ENCODE data around the gene CLHC1.
"Not testable (repeated sequence)": the region's sequence is repeated elsewhere in the genome, so short reads cannot be mapped to it uniquely, and the experiment has no call there.

The CLHC1 gene

DNA sequence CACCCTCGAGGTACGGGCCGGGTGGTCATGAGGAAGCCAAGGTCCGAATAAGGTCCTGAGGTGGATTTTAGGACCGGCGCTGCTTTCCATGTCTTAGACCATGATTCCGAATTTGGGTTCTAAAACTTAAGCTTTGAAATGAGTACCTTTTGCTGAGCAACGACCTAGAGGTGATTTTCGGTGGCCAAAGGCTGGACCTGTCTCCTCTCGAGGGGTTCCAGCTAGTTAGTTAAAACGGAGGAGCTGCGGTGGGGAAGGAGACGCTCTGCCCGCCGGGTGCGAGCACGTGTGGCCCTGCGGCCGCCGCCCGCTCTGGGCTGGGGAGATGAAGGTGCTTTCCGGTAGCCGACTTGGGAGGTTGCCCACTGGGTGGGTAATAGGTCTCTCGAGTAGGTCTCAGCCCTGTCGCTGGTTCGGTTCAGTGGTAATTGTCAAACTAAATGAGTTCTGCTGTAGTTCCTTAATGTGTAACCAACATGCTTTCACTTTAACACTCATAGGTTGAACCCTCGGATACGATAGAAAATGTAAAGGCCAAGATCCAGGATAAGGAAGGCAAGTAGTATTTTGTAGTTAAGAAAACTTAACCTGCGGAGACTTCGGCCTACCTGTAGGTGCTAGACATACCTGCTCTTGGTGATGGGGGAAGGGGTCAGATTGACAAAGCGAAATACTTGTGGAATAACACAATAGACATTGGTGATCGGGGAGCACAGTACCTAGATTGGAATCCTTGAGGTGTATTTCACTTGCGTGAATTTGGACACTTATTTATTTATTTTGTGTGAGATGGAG, 967 bp upstream of the CLHC1 start:
- DNase-seq, result peak; percentile 26

DNA sequence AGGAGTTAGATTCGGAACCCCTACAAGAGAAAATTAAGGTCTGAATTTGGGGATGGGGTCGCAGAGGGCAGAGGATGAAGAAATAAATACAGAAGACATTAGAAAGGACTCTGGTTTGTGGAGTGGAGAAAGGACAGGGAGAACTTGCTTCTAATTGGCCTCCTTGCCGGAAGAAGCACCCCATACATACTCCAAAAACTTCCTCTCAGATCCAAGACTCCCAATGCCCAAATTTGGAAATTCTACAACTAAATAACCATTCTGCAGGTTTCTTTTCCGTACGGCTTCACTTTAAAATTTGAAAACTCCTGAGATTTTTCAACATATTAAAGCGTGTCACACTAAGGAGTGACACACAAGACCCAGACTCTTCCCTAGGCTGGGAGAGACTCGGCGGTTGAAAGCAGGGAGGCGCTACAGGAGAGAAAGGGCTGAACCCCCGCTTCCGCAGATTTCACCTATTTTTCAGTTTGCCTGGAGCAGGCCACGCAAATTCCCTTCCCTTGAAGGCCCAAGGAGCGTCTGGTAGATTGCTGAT, 478 bp downstream of the CLHC1 start:
- peak; percentile 10 for DNase-seq

DNA sequence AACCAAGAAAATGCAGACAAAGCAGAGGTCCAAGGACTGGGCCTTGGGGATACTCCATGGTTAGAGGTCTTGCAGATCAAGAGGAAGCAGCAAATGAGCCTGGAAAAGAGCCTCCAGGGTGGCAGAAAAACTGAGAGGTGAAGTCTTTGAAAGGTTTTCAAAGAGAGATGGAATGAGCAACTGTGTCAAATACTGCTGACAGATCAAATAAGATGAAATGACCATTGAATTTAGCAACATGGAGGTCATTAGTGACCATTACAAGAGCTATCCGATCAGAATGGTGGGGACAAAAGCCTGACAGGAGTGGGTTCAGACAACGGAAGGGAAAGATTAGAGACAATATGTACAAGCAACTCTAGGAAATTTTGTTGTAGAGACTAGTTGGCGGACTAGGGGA, 1.5 kb downstream of the CLHC1 start:
- DNase-seq, result no peak

DNA sequence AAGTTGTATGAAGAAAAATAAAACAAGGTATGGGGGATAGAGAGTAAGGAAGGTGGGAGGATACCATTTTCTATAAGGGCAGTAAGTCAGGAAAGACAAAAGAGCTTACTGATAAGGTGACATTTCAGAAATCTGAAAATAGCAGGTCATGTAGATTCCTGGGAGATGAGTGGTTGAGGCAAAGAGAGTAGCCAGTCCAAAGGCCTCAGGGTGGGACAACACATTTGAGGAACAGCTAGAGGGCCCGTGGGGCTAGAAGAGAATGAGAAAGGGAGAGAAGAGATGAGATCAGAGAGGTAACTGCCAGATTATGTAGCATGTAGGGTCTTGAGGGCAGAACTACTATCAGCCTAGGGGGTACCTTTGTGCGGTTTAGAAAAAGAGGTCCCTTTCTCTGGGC, 2.9 kb downstream of the CLHC1 start:
- DNase-seq, result no peak

DNA sequence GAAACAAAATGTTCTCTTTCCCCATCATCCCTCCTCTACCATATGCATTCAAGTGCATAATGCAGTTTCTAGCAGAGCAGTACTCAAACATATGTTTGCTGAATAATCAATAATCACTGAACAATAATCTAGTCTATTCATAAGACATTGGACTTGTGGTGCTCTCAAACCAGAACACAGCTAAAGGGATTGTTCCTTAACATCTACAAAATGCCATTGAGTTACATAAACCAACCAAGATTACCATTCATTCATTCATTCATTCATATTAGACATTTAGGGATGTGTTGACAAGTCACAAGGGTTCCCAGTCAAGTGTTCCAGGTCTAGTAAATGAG, 3.9 kb downstream of the CLHC1 start:
- DNase-seq, result no peak

DNA sequence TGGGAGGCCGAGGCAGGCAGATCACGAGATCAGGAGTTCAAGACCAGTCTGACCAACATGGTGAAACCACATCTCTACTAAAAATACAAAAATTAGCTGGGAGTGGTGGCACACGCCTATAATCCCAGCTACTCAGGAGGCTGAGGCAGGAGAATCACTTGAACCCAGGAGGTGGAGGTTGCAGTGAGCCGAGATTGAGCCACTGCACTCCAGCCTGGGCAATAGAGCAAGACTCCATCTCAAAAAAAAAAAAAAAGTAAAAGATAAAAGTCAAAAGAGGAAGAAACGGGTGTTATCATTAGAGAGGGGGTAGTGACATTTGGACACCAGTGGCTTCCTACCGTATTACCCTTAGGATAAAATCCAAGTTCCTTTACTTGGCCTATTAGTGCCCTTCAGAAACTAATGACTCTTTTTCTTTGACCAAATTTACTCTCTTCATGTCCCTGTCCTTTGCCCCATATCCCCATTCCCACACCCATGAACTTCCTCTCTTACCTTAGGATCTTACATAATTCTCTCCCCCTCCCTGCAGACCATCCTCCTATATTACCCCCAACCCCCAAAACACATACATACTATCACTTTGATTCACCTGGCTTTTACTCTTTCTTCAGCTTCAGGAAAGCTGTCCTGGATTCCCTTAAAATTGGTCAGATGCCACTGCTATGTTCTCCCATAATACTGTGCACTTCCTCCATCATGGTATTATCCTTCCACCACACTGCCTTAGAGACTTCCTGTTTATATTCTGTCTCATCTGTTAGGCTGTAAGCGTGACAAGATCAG, 4.5 kb downstream of the CLHC1 start:
- not testable (repeated sequence) for DNase-seq

DNA sequence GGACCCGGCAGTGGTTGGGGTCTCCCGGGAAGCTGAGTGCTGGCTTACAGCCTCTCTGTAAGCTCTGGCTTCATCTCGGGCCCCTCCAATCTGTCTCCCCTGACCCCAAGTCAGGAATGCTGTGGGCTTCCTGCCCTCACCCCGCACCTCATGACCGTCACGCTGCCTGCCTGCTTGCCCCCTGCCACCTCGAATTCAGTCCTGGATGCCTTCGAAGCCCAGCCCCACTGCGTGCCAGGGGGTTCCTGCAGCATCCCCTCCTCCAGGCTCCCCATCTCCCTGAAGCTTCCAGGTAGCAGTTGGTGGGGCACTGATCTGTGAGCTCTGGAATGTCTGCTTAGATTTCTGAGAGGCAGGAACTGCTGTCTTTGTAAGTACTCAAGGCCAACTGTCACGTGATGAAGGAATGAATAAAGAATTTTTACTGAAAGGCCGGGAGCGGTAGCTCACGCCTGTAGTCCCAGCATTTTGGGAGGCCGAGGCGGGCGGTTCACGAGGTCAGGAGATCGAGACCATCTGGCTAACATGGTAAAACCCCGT, 6.5 kb downstream of the CLHC1 start:
- peak; percentile 4 for DNase-seq

DNA sequence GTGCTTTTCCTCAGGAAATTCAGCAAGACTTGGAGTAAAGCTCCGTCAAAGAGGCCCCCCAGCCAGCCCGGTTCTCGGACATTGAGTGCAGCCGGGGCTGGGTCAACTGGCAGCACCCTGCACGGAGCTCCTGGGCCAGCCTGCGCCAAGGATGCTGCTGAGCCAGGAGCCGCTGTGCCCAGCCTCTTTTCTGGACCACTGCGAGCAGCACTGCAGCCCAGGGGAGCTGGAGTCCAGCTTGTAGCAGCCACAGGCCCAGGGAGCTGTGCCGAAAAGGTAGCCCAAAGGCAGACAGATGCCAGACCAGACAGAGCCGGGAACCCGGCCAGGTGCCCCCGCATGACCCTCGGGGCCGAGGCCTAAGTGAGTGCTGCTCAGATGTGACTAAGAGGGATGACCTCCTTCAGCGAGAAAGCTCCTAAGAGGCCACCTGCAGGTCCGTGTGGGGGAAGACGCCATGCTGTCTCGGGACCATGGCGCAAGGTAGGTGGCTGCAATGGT, 7.3 kb downstream of the CLHC1 start:
- no peak for DNase-seq

DNA sequence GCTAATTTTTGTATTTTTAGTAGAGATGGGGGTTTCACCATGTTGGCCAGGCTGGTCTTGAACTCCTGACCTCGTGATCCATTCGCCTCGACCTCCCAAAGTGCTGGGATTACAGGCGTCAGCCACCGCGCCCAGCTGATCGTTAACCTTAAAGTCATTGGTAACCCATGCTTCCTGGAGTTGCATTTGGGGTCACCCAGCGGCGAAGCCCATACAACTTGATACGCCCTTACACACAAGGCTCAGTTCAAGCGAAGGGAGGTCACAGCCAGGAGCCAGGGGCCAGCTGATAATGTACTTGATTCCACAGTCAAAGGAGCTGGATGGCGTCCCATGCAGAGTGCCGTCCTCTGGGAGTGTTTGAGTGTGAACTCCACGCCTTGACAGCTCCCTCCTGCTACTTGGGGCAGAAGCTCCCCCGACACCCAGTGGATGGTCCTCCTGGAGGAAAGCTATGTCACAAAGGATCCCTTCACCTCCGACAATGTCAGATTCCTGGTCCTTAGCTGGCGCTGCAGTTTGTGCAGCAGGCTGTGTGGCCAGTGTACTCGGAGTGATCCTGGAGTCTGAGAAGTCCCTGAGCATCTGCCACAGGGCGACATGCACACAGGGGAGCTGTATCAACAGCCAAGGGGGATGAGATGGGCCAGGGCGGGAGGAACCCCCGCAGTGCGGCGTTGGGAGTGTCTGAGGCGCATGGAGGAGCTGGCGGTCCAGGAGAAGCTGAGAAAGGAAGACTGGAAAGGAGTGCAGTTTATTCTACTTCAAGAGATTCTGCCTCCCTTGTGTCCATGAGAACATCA, 7.9 kb downstream of the CLHC1 start:
- DNase-seq, result no peak

DNA sequence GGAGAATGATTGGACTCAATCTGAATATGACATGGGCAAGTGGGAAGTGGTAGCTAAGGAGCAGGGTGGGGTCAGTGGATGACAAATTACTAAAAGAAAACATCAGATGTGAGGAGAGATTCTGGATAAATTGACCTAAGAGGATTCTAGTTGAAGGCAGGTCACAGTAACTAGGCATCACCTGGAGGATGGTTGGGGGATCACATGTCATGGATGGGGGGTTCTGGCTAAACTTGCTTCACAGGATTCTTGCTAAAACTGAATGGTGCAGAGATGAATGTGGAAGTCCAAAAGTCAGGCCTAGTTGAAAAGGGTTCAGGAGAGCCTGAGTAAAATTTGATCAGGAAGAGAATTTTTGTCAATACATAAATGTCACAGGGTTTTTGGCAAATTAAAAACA, 18.3 kb downstream of the CLHC1 start:
- DNase-seq, result no peak

DNA sequence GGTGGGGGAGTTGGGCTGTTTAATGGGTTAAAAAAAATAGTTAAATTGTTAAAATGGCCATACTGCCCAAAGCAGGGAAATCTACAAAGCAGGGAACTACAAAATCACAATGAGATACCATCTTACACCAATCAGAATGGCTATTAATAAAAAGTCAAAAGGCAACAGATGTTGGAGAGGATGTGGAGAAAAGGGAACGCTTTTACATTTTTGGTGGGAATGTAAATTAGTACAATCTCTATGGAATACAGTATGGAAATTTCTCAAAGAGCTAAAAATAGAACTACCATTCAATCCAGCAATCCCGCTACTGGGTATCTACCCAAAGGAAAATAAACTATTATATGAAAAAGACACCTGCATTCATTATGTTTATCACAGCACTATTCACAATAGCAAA, 27.1 kb downstream of the CLHC1 start:
- DNase-seq, result no peak

DNA sequence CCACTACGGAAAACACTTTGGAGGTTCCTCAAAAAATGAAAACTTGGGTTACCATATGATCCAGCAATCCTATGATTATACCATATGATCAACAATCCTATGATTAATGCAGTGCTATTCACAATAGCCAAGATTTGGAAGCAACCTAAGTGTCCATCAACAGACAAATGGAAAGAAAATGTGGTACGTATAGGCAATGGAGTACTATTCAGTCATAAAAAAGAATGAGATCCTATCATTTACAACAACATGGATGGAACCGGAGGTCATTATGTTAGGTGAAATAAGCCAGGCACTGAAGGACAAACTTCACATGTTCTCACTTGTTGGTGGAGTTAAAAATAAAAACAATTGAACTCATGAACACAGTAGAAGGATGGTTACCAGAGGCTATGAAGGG, 27.6 kb downstream of the CLHC1 start:
- DNase-seq, result no peak

DNA sequence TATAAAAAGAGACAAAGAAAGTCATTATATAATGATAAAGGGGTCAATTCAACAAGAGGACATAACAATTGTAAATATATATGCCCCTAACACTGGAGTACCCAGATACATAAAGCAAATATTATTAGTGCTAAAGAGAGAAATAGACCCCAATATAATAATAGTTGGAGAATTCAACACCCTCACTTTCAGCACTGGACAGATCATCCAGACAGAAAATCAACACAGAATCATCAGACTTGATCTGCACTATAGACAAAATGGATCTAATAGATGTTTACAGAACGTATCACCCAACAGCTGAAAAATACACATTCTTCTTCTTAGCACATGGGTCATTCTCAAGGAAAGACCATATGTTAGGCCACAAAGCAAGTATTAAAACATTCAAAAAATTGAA, 31.7 kb downstream of the CLHC1 start:
- DNase-seq, result no peak

DNA sequence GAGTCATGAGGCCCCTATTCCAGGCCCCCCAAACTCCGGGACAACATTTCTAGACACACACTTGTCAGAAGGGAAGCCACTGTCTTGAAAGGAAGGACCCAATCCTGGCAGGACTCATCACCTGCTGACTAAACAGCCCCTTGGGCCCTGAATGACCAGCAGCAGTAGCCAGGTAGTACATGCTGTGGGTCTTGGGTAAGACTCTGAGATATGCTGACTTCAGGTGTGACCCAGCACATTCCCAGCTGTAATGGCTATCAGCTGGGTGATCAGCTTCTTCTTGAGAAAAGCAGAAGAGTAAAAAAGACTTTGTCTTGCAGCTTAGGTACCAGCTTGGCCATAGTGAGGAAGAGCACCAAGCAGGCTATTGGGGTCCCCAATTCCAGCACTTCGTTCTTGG, 35.6 kb downstream of the CLHC1 start:
- no peak for DNase-seq

DNA sequence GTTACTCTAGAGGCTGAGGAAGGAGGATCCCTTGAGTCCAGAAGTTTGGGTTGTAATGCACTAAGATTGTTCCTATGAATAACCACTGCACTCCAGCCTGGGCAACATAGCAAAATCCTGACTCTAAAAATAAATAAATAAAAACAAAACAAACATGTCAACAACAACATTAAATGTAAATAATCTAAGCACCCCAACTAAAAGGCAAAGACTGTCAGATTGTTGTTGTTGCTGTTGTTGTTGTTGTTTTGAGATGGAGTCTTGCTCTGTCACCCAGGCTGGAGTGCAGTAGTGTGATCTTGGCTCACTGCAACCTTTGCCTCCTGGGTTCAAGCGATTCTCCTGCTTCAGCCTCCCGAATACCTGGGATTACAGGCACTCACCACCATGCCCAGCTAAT, 40.2 kb downstream of the CLHC1 start:
- not testable (repeated sequence) for DNase-seq

DNA sequence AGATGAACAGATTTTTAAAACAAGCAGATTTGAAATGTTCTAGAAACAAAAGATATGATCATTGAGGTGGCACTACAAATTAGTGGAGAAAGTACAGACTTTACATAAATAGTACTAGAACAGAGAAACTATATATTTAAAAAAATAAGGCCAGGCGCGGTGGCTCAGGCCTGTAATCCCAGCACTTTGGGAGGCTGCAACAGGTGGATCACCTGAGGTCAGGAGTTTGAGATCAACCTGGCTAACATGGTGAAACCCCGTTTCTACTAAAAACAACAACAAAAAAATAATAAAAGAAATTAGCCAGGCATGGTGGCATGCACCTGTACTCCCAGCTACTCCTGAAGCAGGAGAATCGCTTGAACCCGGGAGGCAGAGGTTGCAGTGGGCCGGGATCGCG, 45.3 kb downstream of the CLHC1 start:
- not testable (repeated sequence) for DNase-seq

DNA sequence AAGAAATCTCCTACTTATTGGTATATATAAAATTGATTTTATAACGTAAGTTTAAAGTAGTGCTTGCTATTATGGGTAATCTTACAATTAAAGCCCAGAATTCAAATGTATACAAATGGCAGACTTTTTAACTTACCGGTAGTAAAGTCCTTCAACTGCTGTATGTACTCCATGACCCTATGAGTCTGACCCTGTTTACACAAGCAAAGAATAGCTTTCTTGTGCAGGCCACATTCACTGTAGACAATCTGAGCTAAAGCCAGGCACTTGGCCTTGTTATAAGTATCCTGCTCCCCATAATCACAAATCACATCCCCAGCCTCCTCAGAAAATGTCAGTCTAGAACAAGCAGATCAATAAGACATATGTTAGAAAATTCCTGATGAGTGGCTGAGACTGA, 51.7 kb downstream of the CLHC1 start:
- DNase-seq, result no peak

DNA sequence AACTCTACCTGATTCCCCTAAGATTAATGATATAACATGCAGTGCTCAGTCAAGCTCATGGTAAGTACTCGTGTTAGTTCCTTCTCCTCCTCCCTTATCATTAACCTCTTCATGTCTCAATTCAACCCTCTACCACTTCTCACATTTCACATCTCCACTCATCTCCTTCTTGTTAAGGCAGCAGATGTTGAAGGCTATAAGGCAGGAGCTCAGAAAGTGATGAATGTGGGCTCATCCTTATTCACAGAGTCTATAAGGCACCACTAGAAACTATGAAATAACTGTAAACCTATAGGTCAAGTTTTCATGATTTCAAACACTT, 56.0 kb downstream of the CLHC1 start:
- DNase-seq, result no peak

DNA sequence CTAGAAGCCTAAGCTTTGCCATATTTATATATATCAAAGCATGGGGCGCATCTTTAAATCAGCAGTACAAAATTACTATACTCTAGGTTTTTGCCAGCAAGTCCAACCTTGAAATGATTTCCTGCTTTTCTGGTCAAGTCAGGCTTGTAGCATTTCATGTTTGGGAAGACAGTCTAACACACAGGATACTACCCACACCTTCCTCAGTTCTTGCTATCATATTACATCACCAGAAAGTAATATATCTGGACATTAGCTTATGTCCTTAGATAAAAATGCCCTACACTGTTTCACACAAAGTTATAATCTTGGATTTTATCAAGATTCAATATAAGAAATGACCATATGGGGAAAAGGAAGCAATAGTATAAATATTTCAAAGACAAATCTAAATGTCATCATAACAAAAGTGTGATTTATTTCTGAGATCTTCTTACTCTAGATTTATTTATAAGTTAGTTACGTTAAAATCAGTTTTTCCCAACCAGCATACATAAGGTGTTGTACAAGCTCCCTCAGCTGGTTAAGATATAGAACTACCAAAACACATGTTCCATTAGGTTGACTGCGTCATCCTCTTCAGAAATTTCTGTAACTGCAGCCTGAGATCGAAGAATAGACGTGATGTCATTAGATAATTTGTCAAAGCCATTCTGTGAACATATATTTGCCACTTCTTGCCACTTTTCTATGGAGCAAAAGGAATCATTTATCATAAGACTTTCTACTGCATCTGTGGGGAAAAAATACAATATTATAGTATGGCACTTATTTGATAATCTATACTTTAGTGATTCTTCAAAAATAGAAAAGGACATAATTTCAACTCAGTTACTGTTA, 56.6 kb downstream of the CLHC1 start:
- DNase-seq, result peak; percentile 74

DNA sequence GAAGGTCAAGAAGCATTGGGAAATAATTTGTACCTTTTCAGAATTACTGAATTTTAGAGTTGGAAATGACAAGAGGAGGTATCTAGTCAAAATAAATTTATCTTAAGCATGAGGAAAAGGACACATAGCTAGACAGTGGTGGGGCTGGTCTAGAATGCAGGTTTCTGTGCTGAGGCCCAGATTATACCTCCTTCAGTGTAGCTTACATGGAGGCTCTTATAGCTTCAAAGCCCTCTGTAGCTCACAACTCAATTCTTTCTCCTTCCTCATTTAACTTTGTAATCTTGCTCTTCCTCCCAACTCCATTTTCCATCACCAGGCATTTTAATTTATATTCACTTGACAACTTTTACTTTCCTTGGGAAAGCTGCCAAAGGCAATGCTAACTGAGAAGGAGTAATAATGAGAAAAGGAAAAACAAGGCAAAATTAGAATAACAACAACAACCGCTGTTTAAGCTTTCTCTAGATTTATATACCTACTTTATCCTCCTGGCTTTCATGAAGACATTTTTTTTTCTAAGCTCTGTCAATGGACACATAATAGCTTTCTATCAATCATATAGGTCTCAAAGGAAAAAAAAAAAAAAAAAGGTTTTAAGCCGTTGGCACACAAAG, 58.5 kb downstream of the CLHC1 start:
- DNase-seq, result no peak

DNA sequence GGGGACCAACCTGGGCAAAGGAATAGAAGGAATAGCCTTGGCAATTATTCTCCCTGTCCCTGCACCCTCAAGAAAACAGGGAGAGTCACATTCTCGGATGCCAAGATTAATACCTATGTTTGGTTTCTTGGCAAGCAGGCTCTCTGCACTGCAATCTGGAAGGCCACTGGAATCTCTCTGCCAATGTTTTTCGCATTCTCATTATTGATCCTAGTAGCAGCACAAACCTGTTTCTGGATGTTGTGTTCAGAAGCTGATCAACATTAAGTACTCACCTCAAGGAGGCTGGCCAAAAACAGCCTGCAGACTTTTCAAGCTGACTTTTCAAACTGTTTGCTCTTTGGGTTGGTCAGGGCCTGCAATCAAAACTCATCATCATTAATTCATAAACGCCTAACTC, 62.2 kb downstream of the CLHC1 start:
- no peak for DNase-seq
